Right atrium auricular region (tissue), 2 donors: ENCODE measurements around the gene SMC3. TPM values are rescaled to one million over a fixed set of nuclear protein-coding genes. Genes with fewer than 3 reads are reported as not detected.

Experiments used
- DNase-seq: peaks from one replicate; pipeline ENCODE4 v3.0.0-alpha.2; 2019; ENCODE audit warnings: low spot score
- H3K27ac ChIP-seq, 2 donors: fragments of 200-600 bp; sonication (generic); 1 replicate in 1 of 2; 2 replicates in 1 of 2; pipeline ENCODE4 v1.5.1; 2016 to 2019
- H3K27me3 ChIP-seq, 2 donors: fragments of 200-600 bp; sonication (generic); one replicate each; pipeline versions ENCODE4 v1.5.1 to v1.6.0; 2017 to 2019
- H3K36me3 ChIP-seq: fragments of 200-600 bp; sonication (generic); one replicate; pipeline ENCODE4 v1.5.1; 2016
- H3K4me1 ChIP-seq, 2 donors: fragments of 200-600 bp; sonication (generic); one replicate each; pipeline versions ENCODE4 v1.5.1 to v1.6.0; 2017 to 2019
- H3K4me3 ChIP-seq, 2 donors: fragments of 200-600 bp; sonication (generic); 1 replicate in 1 of 2; 2 replicates in 1 of 2; pipeline ENCODE4 v1.5.1; 2017 to 2019; ENCODE audit warnings: mild to moderate bottlenecking in 1 of 2, moderate library complexity in 1 of 2
- H3K9me3 ChIP-seq, 2 donors: fragments of 200-600 bp; sonication (generic); one replicate each; pipeline ENCODE4 v1.5.1; 2019
- total RNA-seq, 2 donors: library from RNA; depleted of rRNA; stranded (reverse); fragments of >200 nt; gene quantifications; one replicate each; pipeline ENCODE4 v1.1.0, GENCODE V29; 2016
- TF ChIP-seq, protein P1 (sequence below), 2 donors: fragments of 200-600 bp; sonication (generic); IDR thresholded peaks; one replicate each; pipeline ENCODE4 v1.5.1; 2019; ENCODE audit warnings: antibody characterized with exemption in 2 of 2

The SMC3 gene
- total RNA-seq, 2 donors from 2014 or later: 18.1 to 18.3 TPM

DNA sequence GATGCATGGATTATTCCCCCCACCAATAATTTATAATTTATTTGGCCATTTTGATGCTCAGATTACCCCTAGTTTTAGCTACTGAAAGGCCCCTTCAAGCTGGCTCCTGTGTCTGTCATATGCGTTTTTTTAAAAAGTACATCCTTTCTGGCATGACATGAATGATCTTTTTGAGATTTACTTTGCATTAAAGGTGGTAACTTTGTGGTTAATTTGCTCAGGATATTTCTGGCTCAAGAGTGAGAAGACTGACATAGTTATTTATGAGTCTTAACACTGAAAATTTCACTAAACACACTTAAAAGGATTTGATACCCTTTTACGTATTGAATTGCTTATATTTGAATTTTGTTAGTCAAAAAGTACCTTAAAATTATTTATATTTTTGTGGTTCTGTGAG lies 5.4 kb downstream of the SMC3 start:
- Histone ChIP-seq H3K9me3 (no peaks in the 10 kb centered on the region), H3K4me1 (peaks cover 0 to 42% of the 10 kb centered on the region in 2 donors)

DNA sequence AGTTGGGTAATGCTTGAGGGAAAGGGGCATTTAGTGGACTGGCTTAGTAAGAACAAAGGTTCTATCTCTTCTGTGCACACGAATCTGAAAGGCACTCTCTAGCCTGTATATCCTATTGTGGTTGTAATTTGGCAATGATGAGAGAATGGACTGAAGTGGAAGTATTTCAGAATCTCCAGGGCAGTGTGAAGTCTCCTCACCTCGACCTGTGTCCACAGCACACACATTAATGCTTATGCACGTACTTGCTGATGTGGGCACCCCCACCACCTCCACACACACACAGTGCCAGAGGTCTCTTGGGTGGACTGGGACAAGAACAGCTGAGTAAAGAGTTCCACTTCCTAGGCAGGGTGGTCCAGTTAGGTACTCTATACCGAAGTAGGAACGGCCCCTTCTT lies 6.9 kb downstream of the SMC3 start:
- Histone ChIP-seq H3K36me3 (peaks cover 27% of the 10 kb centered on the region), H3K27ac (no peak overlapping the region)

More for the DNA sequence above, 5.4 kb downstream of the SMC3 start:
- TF ChIP-seq, protein P1, sequence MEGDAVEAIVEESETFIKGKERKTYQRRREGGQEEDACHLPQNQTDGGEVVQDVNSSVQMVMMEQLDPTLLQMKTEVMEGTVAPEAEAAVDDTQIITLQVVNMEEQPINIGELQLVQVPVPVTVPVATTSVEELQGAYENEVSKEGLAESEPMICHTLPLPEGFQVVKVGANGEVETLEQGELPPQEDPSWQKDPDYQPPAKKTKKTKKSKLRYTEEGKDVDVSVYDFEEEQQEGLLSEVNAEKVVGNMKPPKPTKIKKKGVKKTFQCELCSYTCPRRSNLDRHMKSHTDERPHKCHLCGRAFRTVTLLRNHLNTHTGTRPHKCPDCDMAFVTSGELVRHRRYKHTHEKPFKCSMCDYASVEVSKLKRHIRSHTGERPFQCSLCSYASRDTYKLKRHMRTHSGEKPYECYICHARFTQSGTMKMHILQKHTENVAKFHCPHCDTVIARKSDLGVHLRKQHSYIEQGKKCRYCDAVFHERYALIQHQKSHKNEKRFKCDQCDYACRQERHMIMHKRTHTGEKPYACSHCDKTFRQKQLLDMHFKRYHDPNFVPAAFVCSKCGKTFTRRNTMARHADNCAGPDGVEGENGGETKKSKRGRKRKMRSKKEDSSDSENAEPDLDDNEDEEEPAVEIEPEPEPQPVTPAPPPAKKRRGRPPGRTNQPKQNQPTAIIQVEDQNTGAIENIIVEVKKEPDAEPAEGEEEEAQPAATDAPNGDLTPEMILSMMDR (IDR thresholded peaks at IDR 0.05): no peak
- Histone ChIP-seq H3K36me3 (peaks cover 12% of the 10 kb centered on the region), H3K4me3 (no peak overlapping the region), H3K27me3 (no peaks in the 10 kb centered on the region), H3K27ac (no peak overlapping the region)
- DNase-seq: no peak

GRCh38 chr10:110576220-110576619 lies 8.7 kb downstream of the SMC3 start:
- no peak for DNase-seq
- H3K27ac ChIP-seq: no peak overlapping the region
- no peak overlapping the region for H3K4me3 ChIP-seq
- no peaks in the 10 kb centered on the region for H3K9me3 ChIP-seq
- H3K27me3 ChIP-seq: no peaks in the 10 kb centered on the region
- H3K4me1 ChIP-seq: peaks cover 0 to 22% of the 10 kb centered on the region in 2 donors
- H3K36me3 ChIP-seq: peaks cover 45% of the 10 kb centered on the region
- TF ChIP-seq, protein P1 (IDR thresholded peaks at IDR 0.05): no peak

More for the DNA sequence above, 6.9 kb downstream of the SMC3 start:
- H3K4me1 ChIP-seq: peaks cover 0 to 31% of the 10 kb centered on the region in 2 donors
- no peaks in the 10 kb centered on the region for H3K27me3 ChIP-seq
- no peak overlapping the region for H3K4me3 ChIP-seq
- DNase-seq: no peak
- TF ChIP-seq, protein P1 (IDR thresholded peaks at IDR 0.05): no peak
- no peaks in the 10 kb centered on the region for H3K9me3 ChIP-seq

GRCh38 chr10:110577056-110577455 lies 9.6 kb downstream of the SMC3 start:
- H3K4me1 ChIP-seq: peaks cover 0 to 18% of the 10 kb centered on the region in 2 donors
- no peaks in the 10 kb centered on the region for H3K9me3 ChIP-seq
- no peak overlapping the region for H3K27ac ChIP-seq
- peaks cover 53% of the 10 kb centered on the region for H3K36me3 ChIP-seq
- TF ChIP-seq, protein P1 (IDR thresholded peaks at IDR 0.05): no peak
- H3K4me3 ChIP-seq: no peak overlapping the region
- DNase-seq: no peak
- no peaks in the 10 kb centered on the region for H3K27me3 ChIP-seq

GRCh38 chr10:110584006-110584405 lies 16.5 kb downstream of the SMC3 start:
- Histone ChIP-seq H3K27ac (no peak overlapping the region), H3K4me1 (no peaks in the 10 kb centered on the region), H3K9me3 (no peaks in the 10 kb centered on the region), H3K27me3 (no peaks in the 10 kb centered on the region), H3K4me3 (no peak overlapping the region), H3K36me3 (peaks cover 82% of the 10 kb centered on the region)
- no peak for DNase-seq
- TF ChIP-seq, protein P1 (IDR thresholded peaks at IDR 0.05): no peak

DNA sequence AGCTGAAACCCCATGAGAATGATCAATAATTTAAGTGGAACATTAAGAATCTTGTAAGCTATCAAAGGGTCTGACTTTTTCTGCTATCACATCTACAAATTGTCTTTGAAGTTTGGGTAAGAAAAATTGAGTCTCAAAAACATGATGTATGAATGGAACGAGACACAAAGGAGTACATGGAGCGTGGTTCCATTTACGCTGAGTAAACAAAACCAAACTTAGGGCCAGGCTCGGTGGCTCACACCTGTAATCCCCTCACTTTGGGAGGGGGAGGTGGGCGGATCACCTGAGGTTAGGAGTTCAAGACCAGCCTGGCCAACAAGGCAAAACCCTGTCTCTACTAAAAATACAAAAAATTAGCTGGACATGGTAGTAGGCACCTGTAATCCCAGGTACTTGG lies 24.3 kb downstream of the SMC3 start:
- TF ChIP-seq, protein P1 (IDR thresholded peaks at IDR 0.05): no peak
- peaks cover 58% of the 10 kb centered on the region for H3K36me3 ChIP-seq

More for the DNA sequence above, 24.3 kb downstream of the SMC3 start:
- Histone ChIP-seq H3K4me1 (no peaks in the 10 kb centered on the region), H3K4me3 (no peak overlapping the region), H3K27me3 (no peaks in the 10 kb centered on the region), H3K9me3 (no peaks in the 10 kb centered on the region), H3K27ac (no peak overlapping the region)
- no peak for DNase-seq
